Omental fat pad (tissue), 4 donors: ENCODE measurements around the gene CTBP1. TPM values are rescaled to one million over a fixed set of nuclear protein-coding genes. Genes with fewer than 3 reads are reported as not detected.

ENCODE experiments used
- ATAC-seq: fragments of 150-250 bp; one replicate; pipeline ENCODE4 v1.9.1; 2016; ENCODE audit warnings: mild to moderate bottlenecking, moderate library complexity; ENCODE audit not compliant: low FRiP score
- DNase-seq: peaks from one replicate; pipeline ENCODE4 v3.0.0-alpha.2; 2019; ENCODE audit warnings: low spot score
- total RNA-seq, 4 donors: library from RNA; depleted of rRNA; stranded (reverse); fragments of >200 nt; gene quantifications; one replicate each; pipeline ENCODE4 v1.1.0, GENCODE V29; 2016
- TF ChIP-seq, protein P1 (sequence below), 3 donors: fragments of 450-650 bp; IDR thresholded peaks; one replicate each; pipeline ENCODE4 v1.5.1; 2016 to 2017; ENCODE audit warnings: antibody characterized with exemption in 3 of 3, mild to moderate bottlenecking in 3 of 3, moderate library complexity in 2 of 3

Gene CTBP1
- total RNA-seq, 4 donors from 2014 or later: 102 to 137 (median 132) TPM

DNA sequence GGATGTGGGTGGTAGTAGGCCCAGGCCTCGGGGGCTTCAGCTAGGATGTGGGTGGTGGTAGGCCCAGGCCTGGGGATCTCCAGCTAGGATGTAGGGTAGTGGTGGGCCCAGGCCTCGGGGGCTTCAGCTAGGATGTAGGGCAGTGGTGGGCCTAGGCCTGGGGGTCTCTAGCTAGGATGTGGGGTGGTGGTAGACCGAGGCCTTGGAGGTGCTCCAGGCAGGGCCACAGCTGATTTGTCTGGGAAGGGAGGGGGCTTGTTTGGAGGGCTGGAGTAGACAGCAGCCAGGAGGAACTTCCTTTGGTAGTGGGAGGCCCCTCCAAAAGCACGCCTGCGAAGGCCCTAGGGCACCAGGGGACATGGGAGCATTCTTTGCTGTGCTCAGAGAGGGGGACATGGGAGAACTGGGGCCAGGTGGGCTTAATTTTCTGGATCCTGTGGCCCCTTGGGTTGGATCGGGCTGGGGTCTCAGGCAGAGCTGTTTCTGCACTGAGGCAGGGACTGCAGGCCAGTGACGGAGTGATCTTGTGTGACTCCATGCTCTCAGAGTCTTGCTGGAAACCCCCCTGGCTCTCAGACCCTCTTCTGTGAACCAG lies 73.2 kb downstream of the CTBP1 start:
- TF ChIP-seq, protein P1, sequence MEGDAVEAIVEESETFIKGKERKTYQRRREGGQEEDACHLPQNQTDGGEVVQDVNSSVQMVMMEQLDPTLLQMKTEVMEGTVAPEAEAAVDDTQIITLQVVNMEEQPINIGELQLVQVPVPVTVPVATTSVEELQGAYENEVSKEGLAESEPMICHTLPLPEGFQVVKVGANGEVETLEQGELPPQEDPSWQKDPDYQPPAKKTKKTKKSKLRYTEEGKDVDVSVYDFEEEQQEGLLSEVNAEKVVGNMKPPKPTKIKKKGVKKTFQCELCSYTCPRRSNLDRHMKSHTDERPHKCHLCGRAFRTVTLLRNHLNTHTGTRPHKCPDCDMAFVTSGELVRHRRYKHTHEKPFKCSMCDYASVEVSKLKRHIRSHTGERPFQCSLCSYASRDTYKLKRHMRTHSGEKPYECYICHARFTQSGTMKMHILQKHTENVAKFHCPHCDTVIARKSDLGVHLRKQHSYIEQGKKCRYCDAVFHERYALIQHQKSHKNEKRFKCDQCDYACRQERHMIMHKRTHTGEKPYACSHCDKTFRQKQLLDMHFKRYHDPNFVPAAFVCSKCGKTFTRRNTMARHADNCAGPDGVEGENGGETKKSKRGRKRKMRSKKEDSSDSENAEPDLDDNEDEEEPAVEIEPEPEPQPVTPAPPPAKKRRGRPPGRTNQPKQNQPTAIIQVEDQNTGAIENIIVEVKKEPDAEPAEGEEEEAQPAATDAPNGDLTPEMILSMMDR (IDR thresholded peaks at IDR 0.05): no peak
- ATAC-seq (no peak), DNase-seq (no peak)

DNA sequence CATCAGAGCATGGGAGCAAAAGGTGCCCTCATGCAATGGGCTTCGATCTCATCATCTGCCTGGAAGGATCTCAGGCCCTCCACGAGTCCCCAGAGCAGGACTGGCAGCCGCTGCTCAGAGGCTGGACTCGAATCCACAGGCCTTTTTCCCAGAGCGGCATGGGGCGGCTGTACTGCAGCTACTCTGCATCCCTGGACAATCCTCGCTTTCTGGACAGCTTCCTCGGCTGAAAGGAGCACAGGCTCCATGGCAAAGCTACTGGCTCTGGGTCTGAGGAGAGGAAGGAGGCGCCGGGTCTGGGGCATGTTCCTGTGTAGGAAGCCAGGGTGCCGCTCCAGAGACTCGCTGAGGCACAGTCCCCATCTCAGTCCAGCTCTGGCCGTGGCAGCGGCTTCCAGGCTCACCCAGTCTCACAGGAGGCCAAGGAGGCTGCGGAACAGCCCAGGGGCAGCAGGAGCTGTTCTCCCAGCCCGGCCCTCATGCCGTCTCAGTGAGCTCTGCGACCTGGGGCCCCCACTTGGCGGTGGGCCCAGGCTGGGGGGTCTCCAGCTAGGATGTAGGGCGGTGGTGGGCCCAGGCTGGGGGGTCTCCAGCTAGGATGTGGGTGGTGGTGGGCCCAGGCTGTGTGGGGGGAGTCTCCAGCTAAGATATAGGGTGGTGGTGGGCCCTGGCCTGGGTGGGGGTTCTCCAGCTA lies 73.8 kb downstream of the CTBP1 start:
- DNase-seq (no peak), ATAC-seq (no peak)
- TF ChIP-seq, protein P1 (IDR thresholded peaks at IDR 0.05): no peak

DNA sequence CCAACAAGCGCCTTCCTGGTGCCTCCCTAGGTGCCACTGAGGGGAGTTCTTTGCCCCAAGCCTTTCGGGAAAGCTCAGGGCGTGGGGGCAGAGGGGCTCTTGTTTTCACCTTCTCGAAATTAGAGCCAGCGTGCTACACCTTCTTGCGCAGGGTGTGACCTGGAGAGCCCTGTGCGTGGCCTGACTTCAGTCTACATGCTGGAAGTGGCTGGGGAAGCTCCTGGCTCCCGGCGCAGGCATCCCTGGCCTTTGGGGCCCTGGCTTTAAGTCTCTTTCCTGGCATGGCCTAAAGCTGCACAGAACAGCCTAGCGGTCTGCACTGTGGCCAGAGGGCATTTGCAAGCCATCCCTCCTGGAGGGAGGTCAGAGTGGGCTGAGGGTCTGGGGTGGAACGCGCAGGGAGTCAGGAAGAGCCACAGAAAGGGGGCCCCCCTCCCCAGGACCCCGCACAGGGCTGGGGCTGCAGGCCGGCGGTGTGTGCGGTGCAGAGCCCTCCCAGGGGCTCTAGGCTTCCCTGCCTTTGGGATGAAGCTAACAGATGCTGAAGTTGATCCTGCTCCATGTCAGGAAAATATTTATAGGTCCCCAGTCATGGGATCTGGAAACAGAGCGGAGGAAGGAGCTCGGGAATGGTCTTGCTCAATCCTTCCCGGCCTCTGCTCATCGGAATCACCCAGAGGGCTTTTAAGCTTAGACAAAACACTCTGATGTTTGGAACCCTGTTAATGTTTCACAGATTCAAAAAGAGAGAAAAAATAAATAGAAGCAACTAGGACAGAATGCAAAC lies 75.8 kb downstream of the CTBP1 start:
- TF ChIP-seq, protein P1 (IDR thresholded peaks at IDR 0.05): no peak
- ATAC-seq (no peak), DNase-seq (no peak)

GRCh38 chr4:1172228-1172851 lies 76.6 kb downstream of the CTBP1 start, which contains the start of gene SPON2:
Gene SPON2, minus strand, starts transcription at chr4:1172583.
- DNase-seq (no peak), ATAC-seq (peak; percentile 6)
- TF ChIP-seq, protein P1 (IDR thresholded peaks at IDR 0.05): no peak

DNA sequence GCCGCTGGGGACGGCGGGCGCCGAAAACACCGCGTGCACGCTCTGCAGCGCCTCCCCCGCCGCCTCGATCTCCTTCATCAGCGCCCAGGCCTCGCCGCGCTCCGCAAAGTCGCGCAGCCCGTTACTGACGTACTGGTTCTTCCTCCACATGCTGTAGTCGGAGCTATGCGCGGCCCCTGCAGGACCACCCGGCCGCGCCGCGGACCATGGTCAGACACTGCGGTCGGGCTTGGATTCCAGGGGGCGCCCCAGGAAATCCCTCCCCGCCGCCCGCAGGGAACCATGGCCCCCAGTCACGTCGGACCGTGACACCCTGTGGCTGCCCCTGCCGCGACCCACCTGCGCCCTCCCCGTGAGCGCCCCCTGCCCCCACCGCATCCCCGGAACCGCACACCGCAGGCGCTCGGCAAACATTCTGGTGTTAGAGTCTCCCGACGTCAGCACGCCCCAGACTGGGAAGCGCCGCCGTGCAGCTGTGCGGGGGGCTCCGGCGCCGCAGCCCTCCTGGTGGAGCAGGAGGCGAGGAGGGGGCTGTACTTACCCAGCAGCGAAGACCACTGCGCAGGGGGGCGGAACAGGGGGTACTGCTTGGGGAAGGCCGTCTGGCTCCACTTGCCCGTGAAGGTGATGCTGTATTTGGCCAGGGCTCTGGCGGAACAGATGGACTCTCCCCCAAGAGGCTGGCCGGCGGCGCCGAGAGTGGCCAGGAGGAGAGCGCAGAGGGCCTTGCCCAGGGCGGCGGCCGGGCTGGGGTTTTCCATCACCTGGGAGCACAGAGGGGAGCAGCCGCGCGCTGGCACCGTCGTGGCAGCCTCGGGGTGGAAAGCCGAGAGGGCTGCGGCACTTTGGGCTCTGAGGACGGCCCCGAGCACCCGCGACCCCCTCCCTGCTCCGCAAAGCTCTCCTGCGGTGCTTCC lies 77.4 kb downstream of the CTBP1 start:
- DNase-seq (no peak), ATAC-seq (no peak)
- TF ChIP-seq, protein P1 (IDR thresholded peaks at IDR 0.05): no peak

GRCh38 chr4:1170976-1171310 lies 78.0 kb downstream of the CTBP1 start:
- DNase-seq: no peak
- no peak for ATAC-seq
- TF ChIP-seq, protein P1 (IDR thresholded peaks at IDR 0.05): no peak
